MM.1S (cell line): ENCODE data around the gene IL24.

Experiments
- DNase-seq: peaks from one replicate; pipeline ENCODE4 v3.0.0-alpha.2; 2015
- H2AFZ ChIP-seq: fragments of 300-600 bp; sonication (generic); 2 replicates; pipeline ENCODE4 v1.6.0; 2016; ENCODE audit warnings: antibody characterized with exemption, low read length
- H3F3A ChIP-seq: fragments of 300-600 bp; sonication (generic); 2 replicates; pipeline ENCODE4 v1.6.1; 2016; ENCODE audit warnings: mild to moderate bottlenecking, antibody characterized with exemption, low read length, moderate library complexity, mixed read lengths; ENCODE audit not compliant: insufficient read depth
- H3K27ac ChIP-seq: fragments of 300-600 bp; sonication (generic); 2 replicates; pipeline ENCODE4 v1.5.1; 2016; ENCODE audit warnings: mild to moderate bottlenecking, low read length
- H3K27me3 ChIP-seq: fragments of 300-600 bp; sonication (generic); replicated peaks from 2 replicates; pipeline ENCODE4 v1.6.0; 2016; ENCODE audit warnings: low read length; ENCODE audit not compliant: insufficient read depth
- H3K36me3 ChIP-seq: fragments of 300-600 bp; sonication (generic); replicated peaks from 2 replicates; pipeline ENCODE4 v1.6.1; 2016; ENCODE audit warnings: mild to moderate bottlenecking, low read length, mixed read lengths; ENCODE audit not compliant: insufficient read depth
- H3K4me1 ChIP-seq: fragments of 300-600 bp; sonication (generic); 2 replicates; pipeline ENCODE4 v1.6.1; 2016; ENCODE audit warnings: low read length, mixed read lengths
- H3K4me2 ChIP-seq: fragments of 300-600 bp; sonication (generic); 2 replicates; pipeline ENCODE4 v1.6.0; 2016; ENCODE audit warnings: low read depth, low read length
- H3K4me3 ChIP-seq: fragments of 300-600 bp; sonication (generic); 2 replicates; pipeline ENCODE4 v1.5.1; 2016; ENCODE audit warnings: low read length, mixed read lengths
- H3K79me2 ChIP-seq: fragments of 300-600 bp; sonication (generic); 2 replicates; pipeline ENCODE4 v1.6.1; 2016; ENCODE audit warnings: mixed run types, low read length, mixed read lengths
- H3K9ac ChIP-seq: fragments of 300-600 bp; sonication (generic); 2 replicates; pipeline ENCODE4 v1.6.1; 2016; ENCODE audit warnings: low read length, mixed read lengths
- H3K9me2 ChIP-seq: fragments of 300-600 bp; sonication (generic); replicated peaks from 2 replicates; pipeline ENCODE4 v1.6.1; 2016; ENCODE audit warnings: mild to moderate bottlenecking, low read length, mixed read lengths; ENCODE audit not compliant: insufficient read depth
- H3K9me3 ChIP-seq: fragments of 300-600 bp; sonication (generic); replicated peaks from 2 replicates; pipeline ENCODE4 v1.6.1; 2016; ENCODE audit warnings: mild to moderate bottlenecking, low read length, mixed read lengths; ENCODE audit not compliant: insufficient read depth
- H4K20me1 ChIP-seq: fragments of 300-600 bp; sonication (generic); 2 replicates; pipeline ENCODE4 v1.6.1; 2016; ENCODE audit warnings: mild to moderate bottlenecking, low read length, moderate library complexity, mixed read lengths; ENCODE audit not compliant: insufficient read depth
- EZH2 ChIP-seq: fragments of 300-600 bp; sonication (generic); optimal IDR thresholded peaks from 2 replicates; pipeline ENCODE3; 2017; ENCODE audit warnings: low read depth, mild to moderate bottlenecking, antibody characterized with exemption, low read length, mixed read lengths
- EZH2phosphoT487 ChIP-seq: fragments of 300-600 bp; sonication (generic); IDR thresholded peaks from 2 replicates; pipeline ENCODE4 v1.6.1; 2018; ENCODE audit warnings: antibody characterized with exemption, low read length
- TF ChIP-seq, protein P1 (sequence below): fragments of 300-600 bp; sonication (generic); IDR thresholded peaks from 2 replicates; pipeline ENCODE4 v1.5.1; 2016; ENCODE audit warnings: antibody characterized with exemption, low read length, mixed read lengths

Gene IL24

DNA sequence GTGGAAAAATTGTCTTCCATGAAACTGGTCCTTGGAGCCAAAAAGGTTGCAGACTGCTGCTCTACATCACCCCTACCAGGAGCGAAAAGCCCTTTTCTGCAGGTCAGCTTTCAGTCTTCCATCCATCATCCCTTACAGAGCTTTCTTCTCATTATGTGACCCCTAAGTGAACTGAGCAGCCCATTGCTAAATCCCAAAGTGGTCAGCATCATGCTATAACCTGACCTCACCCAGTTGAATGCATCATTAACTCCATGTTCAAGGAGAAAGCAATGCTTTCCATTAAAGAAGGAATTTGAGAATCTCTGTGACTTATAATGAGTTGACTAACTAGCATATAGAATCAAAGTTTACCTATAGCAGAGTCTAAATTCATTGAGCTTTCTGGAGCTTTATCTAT lies 10.4 kb upstream of the IL24 start:
- H3K9ac ChIP-seq, result no peak overlapping the region
- peaks cover 13% of the 10 kb centered on the region; the same call in 1 of the 2 replicates for H3K4me1 ChIP-seq
- peaks cover 5% of the 10 kb centered on the region; the same call in 1 of the 2 replicates for H3F3A ChIP-seq
- H4K20me1 ChIP-seq, result no peaks in the 10 kb centered on the region
- H3K79me2 ChIP-seq, result no peaks in the 10 kb centered on the region
- no peak overlapping the region for H3K4me2 ChIP-seq
- H3K27ac ChIP-seq, result no peak overlapping the region
- DNase-seq, result no peak
- H3K9me2 ChIP-seq, result no peaks in the 10 kb centered on the region
- no peaks in the 10 kb centered on the region for H3K36me3 ChIP-seq
- H2AFZ ChIP-seq, result no peak overlapping the region
- peaks cover 4% of the 10 kb centered on the region; the same call in 1 of the 2 replicates for H3K27me3 ChIP-seq
- H3K9me3 ChIP-seq, result no peaks in the 10 kb centered on the region
- no peak overlapping the region for H3K4me3 ChIP-seq
- no peak for TF ChIP-seq EZH2

DNA sequence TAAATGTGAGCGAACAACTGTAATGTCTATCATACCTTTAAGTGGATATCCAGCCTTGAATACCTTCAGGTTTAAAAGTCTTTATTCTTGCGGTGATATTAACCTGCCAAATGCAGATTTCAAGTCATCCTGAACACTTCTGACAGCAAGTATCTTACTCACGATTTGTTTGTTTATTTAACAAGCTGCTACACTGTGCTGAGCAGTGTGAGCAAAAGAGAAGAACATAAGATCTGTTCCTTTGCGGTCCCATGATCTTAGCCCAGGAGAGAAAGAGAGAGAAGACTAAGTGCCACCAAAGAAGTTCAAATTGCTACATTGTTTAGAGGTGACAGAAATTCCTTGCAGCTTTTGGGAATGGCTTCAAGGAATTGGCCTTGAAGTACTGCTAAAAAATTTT lies 9.5 kb upstream of the IL24 start:
- H3K27ac ChIP-seq, result no peak overlapping the region
- TF ChIP-seq, protein P1, sequence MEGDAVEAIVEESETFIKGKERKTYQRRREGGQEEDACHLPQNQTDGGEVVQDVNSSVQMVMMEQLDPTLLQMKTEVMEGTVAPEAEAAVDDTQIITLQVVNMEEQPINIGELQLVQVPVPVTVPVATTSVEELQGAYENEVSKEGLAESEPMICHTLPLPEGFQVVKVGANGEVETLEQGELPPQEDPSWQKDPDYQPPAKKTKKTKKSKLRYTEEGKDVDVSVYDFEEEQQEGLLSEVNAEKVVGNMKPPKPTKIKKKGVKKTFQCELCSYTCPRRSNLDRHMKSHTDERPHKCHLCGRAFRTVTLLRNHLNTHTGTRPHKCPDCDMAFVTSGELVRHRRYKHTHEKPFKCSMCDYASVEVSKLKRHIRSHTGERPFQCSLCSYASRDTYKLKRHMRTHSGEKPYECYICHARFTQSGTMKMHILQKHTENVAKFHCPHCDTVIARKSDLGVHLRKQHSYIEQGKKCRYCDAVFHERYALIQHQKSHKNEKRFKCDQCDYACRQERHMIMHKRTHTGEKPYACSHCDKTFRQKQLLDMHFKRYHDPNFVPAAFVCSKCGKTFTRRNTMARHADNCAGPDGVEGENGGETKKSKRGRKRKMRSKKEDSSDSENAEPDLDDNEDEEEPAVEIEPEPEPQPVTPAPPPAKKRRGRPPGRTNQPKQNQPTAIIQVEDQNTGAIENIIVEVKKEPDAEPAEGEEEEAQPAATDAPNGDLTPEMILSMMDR, result no peak
- TF ChIP-seq EZH2 (no peak), EZH2phosphoT487 (no peak)
- H3K4me2 ChIP-seq, result no peak overlapping the region

DNA sequence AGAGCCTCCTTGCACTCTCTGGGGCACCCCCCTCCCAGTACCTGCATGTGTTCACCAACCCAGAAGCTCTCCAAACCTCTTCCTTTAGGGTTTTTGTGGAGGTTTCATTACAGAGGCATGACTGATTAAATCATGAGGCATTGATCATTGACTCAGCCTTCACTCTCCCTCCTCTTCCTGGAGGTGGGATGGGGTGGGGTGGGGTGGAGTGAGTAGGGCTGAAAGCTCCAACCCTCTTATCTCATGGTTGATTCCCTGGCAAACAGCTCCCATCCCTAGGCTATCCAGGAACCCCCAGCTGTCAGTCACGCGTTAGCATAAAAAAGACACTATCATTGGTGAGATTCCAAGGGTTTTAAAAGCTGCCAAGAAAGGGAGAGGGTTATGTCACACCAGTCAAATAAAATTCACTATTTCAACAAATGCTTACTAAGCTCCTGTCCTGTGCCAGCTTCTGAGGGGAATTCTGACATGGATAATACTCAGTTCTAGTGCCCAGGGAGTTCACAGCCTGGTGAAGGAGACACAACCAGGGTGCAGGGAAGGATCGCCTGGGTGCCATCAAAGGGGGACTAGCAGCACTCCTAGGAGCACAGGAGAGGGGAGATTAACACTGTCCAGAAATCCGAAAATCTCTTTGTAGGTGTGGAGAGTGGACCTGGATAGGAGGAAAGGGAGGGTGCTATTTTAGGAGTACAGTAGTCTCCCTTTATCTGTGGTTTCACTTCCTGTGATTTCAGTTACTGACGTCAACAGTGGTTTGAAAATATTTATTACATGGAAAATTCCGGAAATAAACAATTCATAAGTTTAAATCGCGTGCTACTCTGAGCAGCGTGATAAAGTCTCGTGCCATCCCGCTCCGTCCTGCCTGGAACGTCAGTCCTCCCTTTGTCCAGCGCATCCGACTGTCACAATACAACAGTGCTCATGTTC lies 6.8 kb upstream of the IL24 start:
- Histone ChIP-seq H3K4me2 (no peak overlapping the region), H3K27me3 (peaks cover 4% of the 10 kb centered on the region; the same call in 1 of the 2 replicates), H2AFZ (no peak overlapping the region), H3F3A (peaks cover 5% of the 10 kb centered on the region; the same call in 1 of the 2 replicates), H3K4me1 (peaks cover 13% of the 10 kb centered on the region; the same call in 1 of the 2 replicates), H3K9me3 (no peaks in the 10 kb centered on the region), H3K79me2 (no peaks in the 10 kb centered on the region), H3K4me3 (no peak overlapping the region), H3K9me2 (no peaks in the 10 kb centered on the region), H3K36me3 (no peaks in the 10 kb centered on the region), H3K27ac (no peak overlapping the region), H3K9ac (no peak overlapping the region), H4K20me1 (no peaks in the 10 kb centered on the region)
- TF ChIP-seq, protein P1, result no peak
- TF ChIP-seq EZH2 (no peak), EZH2phosphoT487 (no peak)
- DNase-seq, result no peak

More for the DNA sequence above, 9.5 kb upstream of the IL24 start:
- Histone ChIP-seq H2AFZ (no peak overlapping the region), H3K9me2 (no peaks in the 10 kb centered on the region), H3K27me3 (peaks cover 4% of the 10 kb centered on the region; the same call in 1 of the 2 replicates), H3F3A (peaks cover 5% of the 10 kb centered on the region; the same call in 1 of the 2 replicates), H3K79me2 (no peaks in the 10 kb centered on the region), H4K20me1 (no peaks in the 10 kb centered on the region), H3K36me3 (no peaks in the 10 kb centered on the region), H3K4me1 (peaks cover 13% of the 10 kb centered on the region; the same call in 1 of the 2 replicates), H3K4me3 (no peak overlapping the region), H3K9me3 (no peaks in the 10 kb centered on the region), H3K9ac (no peak overlapping the region)
- no peak for DNase-seq
